HEK293T (cell line): Measurements from ENCODE around the gene ESRRB.

Experiments
- CTCF ChIA-PET: fragments of 350-600 bp; formaldehyde crosslinking; extraction: SDS; loops from one replicate; lab custom pipeline; 2021; ENCODE audit warnings: antibody characterized with exemption, inconsistent platforms; lab: Yijun Ruan, JAX
- POLR2A ChIA-PET: fragments of 350-600 bp; formaldehyde crosslinking; extraction: SDS; loops from one replicate; lab custom pipeline; 2020; ENCODE audit warnings: antibody characterized with exemption, inconsistent platforms; lab: Yijun Ruan, JAX
- DNase-seq: peaks from one replicate; pipeline ENCODE4 v3.0.0; 2012; ENCODE audit warnings: mixed read lengths; ENCODE audit errors: extremely low spot score
- ARNT ChIP-seq: fragments of 450-650 bp; IDR thresholded peaks from 2 replicates; pipeline ENCODE4 v1.6.1; 2017; ENCODE audit warnings: mild to moderate bottlenecking
- BHLHE40 ChIP-seq: fragments of 450-650 bp; IDR thresholded peaks from 2 replicates; pipeline ENCODE4 v1.6.1; 2016; ENCODE audit warnings: mild to moderate bottlenecking, moderate library complexity, borderline replicate concordance
- CTBP1 ChIP-seq: fragments of 450-650 bp; IDR thresholded peaks from 2 replicates; pipeline ENCODE4 v1.6.1; 2016; ENCODE audit warnings: borderline replicate concordance
- ELF4 ChIP-seq: fragments of 450-650 bp; IDR thresholded peaks from 2 replicates; pipeline ENCODE4 v1.6.1; 2017; ENCODE audit warnings: antibody characterized with exemption
- FOXA1 ChIP-seq: fragments of 450-650 bp; IDR thresholded peaks from 2 replicates; pipeline ENCODE4 v1.6.1; 2016; ENCODE audit warnings: mild to moderate bottlenecking
- FOXK2 ChIP-seq: fragments of 450-650 bp; IDR thresholded peaks from 2 replicates; pipeline ENCODE4 v1.6.1; 2016; ENCODE audit warnings: mild to moderate bottlenecking
- FOXM1 ChIP-seq: fragments of 450-650 bp; IDR thresholded peaks from 2 replicates; pipeline ENCODE4 v1.6.1; 2017; ENCODE audit warnings: mild to moderate bottlenecking, borderline replicate concordance
- HDGF ChIP-seq: fragments of 450-650 bp; IDR thresholded peaks from 2 replicates; pipeline ENCODE4 v1.6.1; 2017; ENCODE audit warnings: antibody characterized with exemption, borderline replicate concordance
- L3MBTL2 ChIP-seq: fragments of 450-650 bp; conservative IDR thresholded peaks from 2 replicates; pipeline ENCODE4 v1.6.1; 2016; ENCODE audit warnings: mild to moderate bottlenecking
- LEF1 ChIP-seq: fragments of 450-650 bp; IDR thresholded peaks from 2 replicates; pipeline ENCODE4 v1.6.1; 2017; ENCODE audit warnings: mild to moderate bottlenecking, borderline replicate concordance
- NFRKB ChIP-seq: fragments of 450-650 bp; IDR thresholded peaks from 2 replicates; pipeline ENCODE4 v1.6.1; 2016; ENCODE audit warnings: mild to moderate bottlenecking, moderate library complexity
- SP1 ChIP-seq: fragments of 450-650 bp; IDR thresholded peaks from 2 replicates; pipeline ENCODE4 v1.6.1; 2017
- SUZ12 ChIP-seq: fragments of 450-650 bp; IDR thresholded peaks from 2 replicates; pipeline ENCODE4 v1.6.1; 2016; ENCODE audit warnings: mild to moderate bottlenecking
- TARDBP ChIP-seq: fragments of 450-650 bp; IDR thresholded peaks from 2 replicates; pipeline ENCODE4 v1.6.1; 2016
- ZNF384 ChIP-seq: fragments of 450-650 bp; IDR thresholded peaks from 2 replicates; pipeline ENCODE4 v1.6.1; 2016
- TF ChIP-seq, protein P1 (sequence below): fragments of 450-650 bp; IDR thresholded peaks from 2 replicates; pipeline ENCODE4 v1.6.1; 2016

ESRRB gene

DNA sequence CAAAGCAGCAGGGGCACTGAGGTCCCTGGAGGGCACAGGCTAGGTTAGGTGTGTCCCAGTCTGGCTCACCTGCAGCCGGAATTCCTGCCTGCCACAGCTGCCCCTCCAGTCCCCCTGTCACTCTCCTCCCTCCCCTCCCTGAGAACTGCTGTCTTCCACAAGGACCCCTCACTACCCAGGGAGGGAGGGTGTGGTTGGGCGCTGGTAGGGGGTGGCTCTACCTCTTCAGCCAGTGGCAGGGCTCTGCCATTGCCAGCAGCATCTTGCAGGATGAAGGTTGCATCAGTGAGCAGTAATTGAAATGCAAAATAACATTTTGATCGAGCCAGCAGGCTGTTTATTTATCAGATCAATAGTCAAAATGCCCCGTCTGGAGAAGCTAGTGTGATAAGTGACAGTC is 45.7 kb downstream of the ESRRB start:
- TF ChIP-seq CTBP1 (no peak), LEF1 (no peak)
- ChIA-PET CTCF (no interaction called here), POLR2A (no interaction called here)
- no peak for DNase-seq

DNA sequence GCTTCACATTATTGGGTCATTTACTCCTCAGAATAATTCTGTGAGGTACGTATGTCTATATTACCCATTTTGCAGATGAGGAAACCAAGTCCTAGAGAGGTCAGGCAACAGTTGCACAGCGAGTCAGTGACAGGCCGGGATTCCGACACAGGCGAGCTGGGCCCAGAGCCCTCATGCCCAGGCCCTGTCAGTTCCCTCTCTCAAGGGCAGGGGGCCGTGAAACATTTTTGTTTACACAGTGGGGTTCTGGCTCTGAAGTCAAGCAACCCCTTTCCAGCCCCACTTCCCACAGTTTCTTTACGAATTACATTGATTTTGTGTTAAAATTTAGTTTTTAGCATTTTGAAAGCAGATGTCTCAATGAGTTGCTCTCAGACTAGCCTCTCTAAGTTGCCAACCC is 46.7 kb downstream of the ESRRB start:
- ChIA-PET CTCF (no interaction called here), POLR2A (no interaction called here)
- TF ChIP-seq FOXA1: no peak
- no peak for TF ChIP-seq SUZ12
- TF ChIP-seq, protein P1, sequence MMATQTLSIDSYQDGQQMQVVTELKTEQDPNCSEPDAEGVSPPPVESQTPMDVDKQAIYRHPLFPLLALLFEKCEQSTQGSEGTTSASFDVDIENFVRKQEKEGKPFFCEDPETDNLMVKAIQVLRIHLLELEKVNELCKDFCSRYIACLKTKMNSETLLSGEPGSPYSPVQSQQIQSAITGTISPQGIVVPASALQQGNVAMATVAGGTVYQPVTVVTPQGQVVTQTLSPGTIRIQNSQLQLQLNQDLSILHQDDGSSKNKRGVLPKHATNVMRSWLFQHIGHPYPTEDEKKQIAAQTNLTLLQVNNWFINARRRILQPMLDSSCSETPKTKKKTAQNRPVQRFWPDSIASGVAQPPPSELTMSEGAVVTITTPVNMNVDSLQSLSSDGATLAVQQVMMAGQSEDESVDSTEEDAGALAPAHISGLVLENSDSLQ: no peak
- no peak for TF ChIP-seq SP1
- TF ChIP-seq HDGF: no peak
- no peak for TF ChIP-seq CTBP1
- TF ChIP-seq L3MBTL2: no peak
- DNase-seq: no peak

DNA sequence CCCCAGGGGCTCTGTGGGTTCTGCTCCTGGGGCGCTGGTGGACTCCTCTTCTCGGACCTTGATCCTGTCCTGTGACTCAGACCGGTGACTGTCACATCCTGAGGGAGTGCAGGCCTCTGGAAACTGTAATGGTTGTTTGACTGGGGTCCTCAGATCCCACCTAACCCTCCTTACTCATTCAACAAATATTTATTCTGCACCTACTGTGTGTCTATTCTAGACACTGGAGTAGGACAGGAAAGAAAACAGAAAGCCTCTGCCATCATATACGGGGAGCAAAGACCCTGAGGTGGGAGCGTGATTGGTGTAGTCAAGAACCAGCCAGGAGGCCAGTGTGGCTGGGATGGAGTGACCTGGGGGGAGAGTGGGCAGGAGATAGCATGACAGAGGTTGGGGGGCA is 47.6 kb downstream of the ESRRB start:
- ChIA-PET CTCF (no interaction called here), POLR2A (no interaction called here)

DNA sequence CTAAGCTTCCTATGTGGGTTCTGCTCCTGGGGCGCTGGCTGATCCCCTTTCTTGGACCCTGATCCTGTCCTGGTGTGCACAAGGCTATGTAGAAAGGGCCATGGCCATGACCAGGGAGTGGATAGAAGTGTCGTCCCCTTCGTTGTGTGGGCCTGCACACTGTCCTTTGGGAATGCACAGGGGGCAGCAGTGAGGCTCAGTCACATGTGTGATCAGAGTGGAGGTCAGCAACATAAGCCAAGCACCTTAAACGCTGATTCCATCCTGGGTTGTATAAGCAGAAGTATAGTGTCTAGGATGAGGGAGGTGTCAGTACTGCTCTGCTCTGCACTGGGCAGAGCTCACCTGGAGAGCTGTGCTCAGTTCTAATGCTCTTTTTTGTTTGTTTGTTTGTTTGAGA is 48.4 kb downstream of the ESRRB start:
- ChIA-PET POLR2A (no interaction called here), CTCF (no interaction called here)
- TF ChIP-seq ELF4 (no peak), HDGF (no peak), FOXM1 (no peak)
- DNase-seq: peak; percentile 25

More for the DNA sequence above, 47.6 kb downstream of the ESRRB start:
- TF ChIP-seq SUZ12 (no peak), L3MBTL2 (no peak), NFRKB (no peak), ZNF384 (no peak), FOXK2 (no peak), BHLHE40 (no peak), LEF1 (no peak), ELF4 (no peak), TARDBP (no peak), FOXA1 (no peak), FOXM1 (no peak), HDGF (no peak), CTBP1 (no peak), SP1 (no peak), ARNT (no peak)
- TF ChIP-seq, protein P1: no peak
- no peak for DNase-seq

DNA sequence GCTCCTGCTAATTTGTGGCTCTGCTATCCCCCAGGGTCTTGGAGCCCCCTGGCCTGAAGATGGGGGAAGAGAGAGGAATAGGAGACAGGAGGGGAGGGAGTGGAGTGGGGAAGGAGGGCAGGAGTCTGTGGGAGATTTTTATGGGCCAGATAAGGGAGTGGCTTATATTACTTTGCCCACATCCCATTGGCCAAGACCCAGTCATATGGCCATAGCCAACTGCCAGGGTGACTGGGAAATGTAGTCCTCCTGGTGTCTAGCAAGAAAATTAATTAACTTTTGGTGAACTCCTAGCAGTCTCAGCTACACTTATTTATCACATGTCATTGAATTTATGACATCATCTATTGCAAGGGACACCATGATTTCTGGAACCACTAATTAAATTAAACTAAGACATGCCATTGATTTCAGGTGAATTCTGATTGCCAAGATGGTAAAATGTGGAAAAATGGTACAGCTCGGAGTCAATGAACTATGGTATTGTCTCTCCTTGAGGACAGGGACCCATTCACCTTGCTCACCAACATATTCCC is 50.3 kb downstream of the ESRRB start:
- peak; percentile 49 for DNase-seq
- CTCF ChIA-PET: no interaction called here
- POLR2A ChIA-PET: no interaction called here
- no peak for TF ChIP-seq TARDBP
- no peak for TF ChIP-seq SP1
- no peak for TF ChIP-seq LEF1
- no peak for TF ChIP-seq ELF4
- TF ChIP-seq SUZ12: no peak
- TF ChIP-seq NFRKB: no peak
- no peak for TF ChIP-seq FOXK2
- TF ChIP-seq, protein P1: no peak

DNA sequence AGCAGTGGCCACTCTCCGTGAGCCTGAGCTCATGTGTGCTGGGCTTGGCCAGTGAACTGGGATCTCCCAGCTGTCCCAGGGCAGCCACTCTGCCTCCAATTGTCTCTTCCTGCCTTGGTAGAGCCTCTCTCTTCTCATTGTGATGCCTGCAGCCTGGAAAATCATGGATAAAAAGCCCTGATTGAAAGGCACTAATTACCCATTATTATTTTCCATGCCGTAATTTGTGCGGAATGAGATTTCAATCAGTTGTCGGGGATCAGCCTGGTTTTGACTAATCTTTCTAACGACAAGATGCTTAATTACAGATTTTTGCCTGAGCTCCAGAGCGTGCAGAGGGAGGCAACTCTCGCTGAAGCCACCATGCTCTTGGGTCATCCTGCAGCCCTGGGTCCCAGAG is 52.7 kb downstream of the ESRRB start:
- POLR2A ChIA-PET: no interaction called here
- TF ChIP-seq BHLHE40: no peak
- TF ChIP-seq SUZ12: no peak
- TF ChIP-seq L3MBTL2: no peak
- TF ChIP-seq SP1: no peak
- no peak for TF ChIP-seq ZNF384
- no peak for TF ChIP-seq FOXM1
- no peak for TF ChIP-seq ELF4
- TF ChIP-seq NFRKB: no peak
- TF ChIP-seq CTBP1: no peak
- TF ChIP-seq FOXA1: no peak
- TF ChIP-seq FOXK2: no peak

DNA sequence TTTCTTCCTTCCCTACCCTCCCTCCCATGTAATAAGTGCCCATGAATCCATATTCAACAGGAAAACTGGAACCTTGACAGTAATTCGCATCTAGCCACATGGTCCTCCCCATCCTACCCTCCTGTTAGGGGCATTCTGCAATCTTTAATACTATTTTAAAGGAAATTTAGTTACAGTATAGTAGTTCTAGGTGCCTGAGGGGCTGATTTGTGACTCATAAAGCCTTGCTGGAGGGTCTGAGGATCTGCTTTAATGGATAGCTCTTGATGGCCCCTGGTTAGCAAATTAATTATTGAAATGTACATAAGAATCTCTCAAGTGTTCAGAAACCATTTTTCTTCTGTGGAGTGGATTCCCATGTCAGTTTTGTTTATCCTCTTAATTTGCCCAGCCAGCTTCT is 54.1 kb downstream of the ESRRB start:
- TF ChIP-seq CTBP1: no peak
- no peak for TF ChIP-seq FOXK2
- TF ChIP-seq TARDBP: no peak
- TF ChIP-seq FOXA1: no peak
- TF ChIP-seq SUZ12: no peak
- no peak for TF ChIP-seq ZNF384
- TF ChIP-seq, protein P1: no peak
- no peak for TF ChIP-seq FOXM1
- TF ChIP-seq ARNT: no peak
- no peak for TF ChIP-seq ELF4
- DNase-seq: no peak
- ChIA-PET POLR2A (no interaction called here), CTCF (no interaction called here)

More for the DNA sequence above, 52.7 kb downstream of the ESRRB start:
- DNase-seq: no peak
- CTCF ChIA-PET: no interaction called here
